CD4-positive, alpha-beta T cell treated with Interleukin-12 subunit alpha and Interleukin-12 subunit beta, for 1 hour (primary cell): ENCODE data around the gene FRS2.
"Not testable (repeated sequence)": the region's sequence is repeated elsewhere in the genome, so short reads cannot be mapped to it uniquely, and the experiment has no call there.

Experiments
- DNase-seq: peaks from one replicate; pipeline ENCODE4 v3.0.0-alpha.2; 2020

The FRS2 gene

DNA sequence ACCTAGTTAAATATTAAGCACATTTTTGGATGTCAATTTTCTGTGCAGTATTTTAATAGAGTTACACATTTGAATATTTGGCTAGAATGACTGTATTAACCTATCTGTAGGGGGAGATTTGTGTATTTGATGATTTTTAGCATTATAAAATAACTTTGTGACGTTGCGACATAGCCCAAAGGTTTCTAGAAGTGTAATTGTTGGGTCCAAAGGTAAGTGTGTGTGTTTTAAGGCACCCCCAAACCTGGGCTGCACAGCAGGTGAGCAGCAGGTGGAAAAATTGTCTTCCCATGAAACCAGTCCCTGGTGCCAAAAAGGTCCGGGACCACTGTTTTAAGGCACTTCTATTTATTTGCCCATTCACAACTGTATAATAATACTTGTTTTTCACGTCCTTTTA, 118.3 kb downstream of the FRS2 start:
- no peak for DNase-seq

DNA sequence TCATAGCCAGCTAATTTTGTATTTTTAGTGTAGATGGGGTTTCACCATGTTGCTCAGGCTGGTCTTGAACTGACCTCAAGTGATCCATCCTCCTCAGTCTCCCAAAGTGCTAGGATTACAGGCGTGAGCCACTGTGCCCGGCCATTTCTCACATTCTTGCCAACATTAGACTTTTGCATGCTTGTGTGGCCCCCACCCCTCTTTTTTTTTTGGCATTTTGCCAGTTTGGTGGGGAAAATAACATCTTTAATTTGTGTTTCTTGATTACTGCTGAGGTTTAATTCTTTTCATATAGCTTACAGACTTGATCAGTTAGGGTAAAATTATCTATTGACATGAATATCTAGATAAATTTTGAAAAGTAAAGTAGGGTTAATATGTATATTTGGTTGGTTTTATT, 118.9 kb downstream of the FRS2 start:
- no peak for DNase-seq

DNA sequence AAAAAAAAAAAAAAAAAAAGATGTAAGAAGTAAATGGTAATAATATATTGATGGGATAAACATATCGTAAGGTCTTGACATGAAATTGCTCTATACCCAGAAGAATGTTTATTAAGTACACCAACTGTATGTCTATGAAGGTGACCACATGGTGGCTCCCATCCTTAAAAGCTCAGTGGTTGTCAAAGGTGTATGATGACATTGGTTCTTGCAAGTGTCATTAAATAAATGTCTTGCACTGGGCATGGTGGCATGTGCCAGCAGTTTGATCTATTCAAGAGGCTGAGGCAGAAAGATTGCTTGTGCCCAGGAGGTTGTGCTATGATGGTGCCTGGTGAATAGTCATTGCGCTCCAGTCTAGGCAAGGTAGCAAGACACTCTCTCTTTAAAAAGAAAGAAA, 125.5 kb downstream of the FRS2 start:
- no peak for DNase-seq

DNA sequence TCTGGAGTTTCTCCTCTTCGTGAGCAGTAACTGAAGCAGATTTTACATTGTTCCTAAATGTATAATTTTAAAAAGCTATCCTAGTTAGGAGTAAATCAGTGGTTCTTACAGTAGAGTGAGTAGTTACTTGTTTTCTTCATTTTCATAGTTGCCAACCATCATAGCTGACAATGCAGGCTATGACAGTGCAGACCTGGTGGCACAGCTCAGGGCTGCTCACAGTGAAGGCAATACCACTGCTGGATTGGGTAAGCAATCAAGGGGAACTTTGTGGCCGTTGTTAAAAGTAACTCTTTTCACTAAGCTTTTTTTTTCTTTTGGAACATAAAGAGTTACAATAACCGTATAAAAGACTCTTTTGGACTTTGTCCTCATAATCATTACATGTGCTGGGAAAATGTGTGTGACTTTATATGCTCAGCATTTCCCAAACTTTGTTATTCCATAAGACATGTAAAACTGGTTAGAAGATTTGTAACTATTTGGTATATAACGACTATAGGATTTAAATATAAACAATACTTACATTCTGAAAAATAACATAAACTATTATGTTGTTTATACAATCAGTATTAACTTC, 128.1 kb downstream of the FRS2 start:
- DNase-seq: no peak

DNA sequence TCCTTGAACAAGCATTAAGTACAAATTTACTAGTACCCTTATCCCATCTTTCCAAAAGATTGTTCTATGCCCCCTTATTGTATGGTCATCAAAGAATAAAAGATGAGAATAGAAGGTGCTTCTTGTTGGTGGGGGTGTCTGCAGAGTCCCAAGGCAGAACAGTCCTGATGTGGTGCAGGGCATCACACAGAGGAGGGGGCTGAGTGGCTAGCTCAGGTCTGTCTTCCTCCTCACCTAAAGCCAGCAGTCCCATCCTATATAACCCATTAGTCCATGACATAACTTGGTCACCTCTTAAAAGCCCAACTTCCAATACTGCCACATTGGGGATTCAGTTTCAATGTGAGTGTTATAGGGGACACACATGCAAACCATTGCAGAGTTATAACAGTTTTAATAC, 130.6 kb downstream of the FRS2 start:
- DNase-seq: no peak

DNA sequence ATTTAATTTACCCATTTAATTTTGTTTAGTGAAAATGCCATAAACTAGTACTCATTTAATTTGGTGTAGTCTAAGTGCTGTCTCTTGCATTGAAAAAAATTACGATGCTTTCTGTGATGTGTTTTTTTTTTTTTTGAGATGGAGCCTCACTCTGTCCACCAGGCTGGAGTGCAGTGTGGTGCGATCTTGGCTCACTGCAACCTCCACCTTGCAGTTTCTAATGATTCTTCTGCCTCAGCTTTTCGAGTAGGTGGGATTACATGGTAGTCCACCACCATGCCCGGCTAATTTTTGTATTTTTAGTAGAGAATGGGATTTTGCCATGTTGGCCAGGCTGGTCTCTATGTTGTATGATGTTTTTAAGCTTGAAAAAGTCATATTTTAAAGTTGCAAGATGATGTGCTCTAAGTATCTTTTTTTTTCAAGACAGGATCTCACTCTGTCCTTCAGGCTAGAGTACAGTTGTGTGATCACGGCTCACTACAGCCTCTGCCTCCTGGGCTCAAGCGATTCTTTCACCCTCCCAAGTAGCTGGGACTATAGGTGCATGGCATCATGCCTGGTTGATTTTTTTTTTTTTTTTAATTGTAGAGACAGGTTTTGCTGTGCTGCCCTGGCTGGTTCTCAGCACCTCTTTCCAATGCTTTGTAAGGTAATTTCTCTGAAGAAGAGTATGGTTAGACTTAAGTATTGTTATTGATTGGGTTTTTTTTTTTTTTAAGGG, 131.9 kb downstream of the FRS2 start:
- DNase-seq: no peak

DNA sequence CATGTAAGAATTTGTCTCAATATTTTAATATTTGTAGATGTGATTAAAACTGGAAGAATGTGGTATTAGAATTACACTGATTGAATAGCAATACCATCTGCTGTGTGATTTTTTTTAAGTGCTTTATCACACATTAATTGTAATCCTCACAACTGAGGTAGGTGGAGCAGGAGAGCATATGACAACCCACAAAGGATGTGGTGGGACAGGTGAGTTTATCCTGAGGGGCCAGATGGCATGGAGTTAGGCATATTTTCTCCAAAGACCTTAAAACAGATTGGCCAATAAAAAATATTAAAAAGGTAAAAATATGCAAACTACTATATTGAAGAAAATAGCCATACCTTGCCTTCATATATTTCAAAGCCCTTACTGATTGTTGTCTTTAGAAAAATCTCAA, 132.8 kb downstream of the FRS2 start:
- DNase-seq: no peak

DNA sequence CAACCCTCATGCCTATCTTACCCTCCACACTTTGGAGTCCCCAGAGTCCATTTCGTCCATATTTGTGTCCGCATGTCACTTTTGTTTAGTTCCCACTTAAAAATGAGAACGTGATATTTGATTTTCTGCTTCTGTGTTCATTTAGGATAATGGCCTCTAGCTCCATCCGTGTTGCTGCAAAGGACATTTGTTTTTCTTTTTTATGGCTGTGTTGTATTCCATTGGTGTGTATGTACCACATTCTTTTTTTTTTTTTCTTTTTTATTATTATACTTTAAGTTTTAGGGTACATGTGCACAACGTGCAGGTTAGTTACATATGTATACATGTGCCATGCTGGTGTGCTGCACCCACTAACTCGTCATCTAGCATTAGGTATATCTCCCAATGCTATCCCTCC, 133.4 kb downstream of the FRS2 start:
- not testable (repeated sequence) for DNase-seq

DNA sequence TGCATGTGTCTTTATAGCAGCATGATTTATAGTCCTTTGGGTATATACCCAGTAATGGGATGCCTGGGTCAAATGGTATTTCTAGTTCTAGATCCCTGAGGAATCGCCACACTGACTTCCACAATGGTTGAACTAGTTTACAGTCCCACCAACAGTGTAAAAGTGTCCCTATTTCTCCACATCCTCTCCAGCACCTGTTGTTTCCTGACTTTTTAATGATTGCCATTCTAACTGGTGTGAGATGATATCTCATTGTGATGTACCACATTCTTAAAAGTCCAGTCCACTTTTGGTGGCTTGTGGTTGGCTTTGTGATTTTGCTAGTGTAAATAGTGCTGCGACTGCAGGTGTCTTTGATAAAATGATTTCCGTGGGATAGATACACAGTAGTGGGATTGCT, 134.1 kb downstream of the FRS2 start:
- not testable (repeated sequence) for DNase-seq

DNA sequence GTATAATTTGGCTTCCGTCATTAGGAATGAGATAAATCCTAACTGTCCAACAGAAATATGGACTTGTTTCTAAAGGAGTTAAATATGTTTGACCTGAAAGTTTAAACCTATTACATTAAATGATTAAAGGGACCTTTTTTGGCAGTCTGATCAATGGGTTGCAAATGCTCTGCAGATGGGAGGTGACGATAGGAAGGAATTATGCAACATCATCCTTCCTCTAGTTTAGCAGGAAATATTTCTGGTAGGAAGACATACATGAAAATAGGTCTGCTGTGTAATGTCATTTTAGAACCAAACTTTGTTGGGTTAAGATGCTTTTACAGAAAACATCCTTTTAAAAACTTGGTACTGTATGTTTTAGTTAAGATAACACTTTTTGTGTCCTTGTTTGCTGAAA, 137.9 kb downstream of the FRS2 start:
- no peak for DNase-seq

DNA sequence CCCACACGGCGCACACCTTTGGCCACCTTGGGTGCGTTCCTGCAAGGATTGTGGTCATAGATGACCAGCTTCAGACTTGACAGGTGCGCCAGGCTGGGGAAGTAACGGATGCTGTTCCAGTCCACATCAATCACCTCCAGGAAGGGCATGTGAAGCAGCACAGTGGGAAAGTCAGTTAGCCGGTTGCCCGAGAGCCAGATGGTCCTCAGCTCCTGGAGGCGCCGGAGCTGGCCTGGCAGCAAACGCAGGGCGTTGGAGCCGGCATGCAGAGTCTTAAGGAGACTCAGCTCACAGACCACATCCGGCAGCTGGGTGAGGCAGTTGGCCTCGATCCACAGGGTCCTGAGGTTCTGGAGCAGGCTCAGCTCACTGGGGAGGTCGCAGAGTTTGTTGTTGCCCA, 139.9 kb downstream of the FRS2 start:
- DNase-seq: no peak

DNA sequence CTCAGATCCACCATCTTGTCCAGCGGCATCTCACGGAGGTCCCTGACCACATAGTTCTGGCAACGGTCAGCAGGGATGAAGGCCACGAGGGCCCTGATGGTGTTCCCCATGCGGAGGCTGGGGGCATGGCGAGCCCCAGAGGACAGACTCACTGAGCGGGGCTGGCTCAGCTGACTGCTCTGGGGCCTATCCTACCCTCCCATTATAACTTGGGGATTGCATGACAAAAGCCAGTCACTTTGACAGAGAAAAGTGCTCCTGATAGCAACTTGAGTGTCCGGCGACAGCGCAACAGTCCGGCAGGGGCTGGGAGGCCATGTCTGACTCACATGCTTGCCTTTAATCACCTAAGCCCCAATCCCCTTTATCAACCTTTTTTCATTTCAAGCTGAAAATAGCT, 140.5 kb downstream of the FRS2 start, which contains the start of gene LRRC10:
LRRC10 (minus strand) TSS at position 179 of the 400 bp plus-strand sequence; CDS start at position 110, 69 bp downstream.
- DNase-seq: no peak

DNA sequence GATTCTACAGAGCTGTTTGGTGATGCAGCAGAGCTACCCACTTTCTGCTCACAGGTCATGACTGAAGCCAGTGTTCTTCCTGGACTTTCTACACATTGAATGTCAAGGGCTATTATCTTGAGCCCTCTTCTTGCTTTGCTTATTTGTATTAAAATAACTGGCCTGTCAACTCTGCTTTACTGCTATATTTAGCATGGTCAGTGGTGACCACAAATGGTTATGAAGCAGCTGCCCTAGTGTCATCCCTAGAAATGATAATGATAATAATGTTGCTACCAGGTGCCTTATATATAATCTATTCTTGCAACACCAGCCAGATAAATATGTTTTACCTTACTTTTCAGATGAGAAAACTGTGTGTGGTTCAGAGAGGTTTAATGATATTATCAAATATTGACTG, 143.2 kb downstream of the FRS2 start:
- no peak for DNase-seq

DNA sequence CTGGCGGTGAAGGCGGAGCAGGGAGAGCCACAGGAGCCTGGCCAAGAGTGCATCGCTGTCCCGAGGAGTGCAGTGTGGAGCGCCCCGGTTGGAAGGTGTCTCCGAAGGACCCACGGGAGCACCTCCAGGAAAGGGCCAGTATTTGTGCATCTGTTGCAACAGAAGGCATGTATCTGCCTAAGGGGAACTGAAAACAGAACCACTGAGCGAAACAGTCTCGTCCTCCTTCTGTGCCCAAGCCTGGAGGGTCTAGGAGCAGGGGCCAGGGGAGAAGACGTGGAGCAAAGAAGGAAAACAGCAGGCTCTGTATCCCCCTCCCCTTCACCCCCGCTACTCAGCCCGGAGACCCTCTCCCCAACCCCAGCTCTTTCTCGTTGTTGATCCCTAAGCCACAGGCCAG, 145.8 kb downstream of the FRS2 start:
- DNase-seq: no peak

DNA sequence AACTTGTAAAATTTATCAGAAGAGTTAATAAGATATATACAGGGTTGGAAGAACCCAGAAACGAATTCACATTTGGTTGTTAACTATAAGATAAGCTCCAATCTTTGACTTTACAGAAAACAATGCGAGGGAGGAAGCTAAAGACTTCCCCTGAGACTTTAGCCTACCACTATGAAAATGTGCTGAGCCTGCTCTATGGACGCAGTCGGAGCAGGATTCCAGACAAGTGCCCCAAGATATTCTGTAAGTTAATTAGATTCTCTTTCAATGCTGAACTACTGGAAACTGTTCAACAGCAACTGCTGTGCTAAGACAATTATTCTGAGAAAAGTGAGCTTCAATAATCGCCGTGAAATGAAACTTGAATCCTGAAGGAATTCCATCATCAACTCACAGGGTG, 148.9 kb downstream of the FRS2 start:
- DNase-seq: no peak

DNA sequence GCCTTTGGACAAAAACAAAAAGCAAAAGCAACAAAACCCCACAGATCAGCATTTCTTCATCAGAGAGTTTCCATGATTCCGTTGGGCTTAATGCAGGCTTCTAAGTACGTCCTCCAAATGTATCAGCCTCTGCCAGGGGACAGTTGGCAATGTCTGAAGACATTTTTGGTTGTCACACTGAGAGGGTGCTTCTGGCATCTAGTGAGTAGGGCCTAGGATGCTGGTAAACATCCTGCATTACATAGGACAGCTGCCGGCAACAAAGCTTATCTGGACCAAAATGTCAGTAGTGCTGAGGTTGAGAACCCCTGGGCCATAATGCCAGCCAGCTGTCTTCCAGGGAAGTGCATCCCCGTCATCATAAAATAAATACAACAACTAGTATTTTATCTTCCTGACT, 149.9 kb downstream of the FRS2 start:
- DNase-seq: no peak

DNA sequence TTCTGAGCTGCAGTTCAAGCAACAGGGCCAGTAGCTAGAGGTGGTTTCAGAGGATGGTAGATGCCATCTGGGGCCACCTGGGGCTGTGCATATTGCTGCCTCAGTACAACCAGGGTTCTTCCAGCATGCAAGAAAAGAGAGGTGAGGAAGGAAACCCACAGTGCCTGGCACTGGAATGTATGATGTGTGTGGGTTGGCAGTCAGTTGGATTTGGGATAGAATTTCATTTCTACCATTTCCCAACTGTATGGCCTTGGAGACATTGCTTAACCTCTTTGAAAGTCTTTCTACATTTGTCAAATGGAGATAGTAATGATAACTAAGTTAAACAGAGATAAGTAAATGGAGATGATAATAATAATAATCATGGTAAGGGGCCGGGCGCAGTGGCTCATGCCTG, 150.7 kb downstream of the FRS2 start:
- no peak for DNase-seq

DNA sequence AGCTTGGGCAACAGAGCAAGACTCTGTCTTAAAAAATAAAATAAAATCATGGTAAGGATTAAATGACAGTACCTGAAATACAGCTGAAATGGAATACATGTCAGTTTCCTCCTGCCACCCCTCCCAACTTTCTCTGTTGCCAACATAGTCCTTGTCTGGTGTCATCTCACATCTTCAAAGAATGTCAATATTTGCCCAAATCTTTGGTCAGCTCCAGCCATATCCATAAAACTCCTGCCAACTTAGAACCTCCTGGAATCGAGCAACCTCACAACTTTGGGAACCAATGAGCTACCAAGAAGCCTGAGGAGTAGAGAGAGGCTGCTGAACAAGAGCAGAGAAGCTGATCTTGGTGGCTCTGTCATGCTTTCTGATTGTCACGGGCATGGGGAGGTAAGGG, 151.4 kb downstream of the FRS2 start:
- DNase-seq: no peak

DNA sequence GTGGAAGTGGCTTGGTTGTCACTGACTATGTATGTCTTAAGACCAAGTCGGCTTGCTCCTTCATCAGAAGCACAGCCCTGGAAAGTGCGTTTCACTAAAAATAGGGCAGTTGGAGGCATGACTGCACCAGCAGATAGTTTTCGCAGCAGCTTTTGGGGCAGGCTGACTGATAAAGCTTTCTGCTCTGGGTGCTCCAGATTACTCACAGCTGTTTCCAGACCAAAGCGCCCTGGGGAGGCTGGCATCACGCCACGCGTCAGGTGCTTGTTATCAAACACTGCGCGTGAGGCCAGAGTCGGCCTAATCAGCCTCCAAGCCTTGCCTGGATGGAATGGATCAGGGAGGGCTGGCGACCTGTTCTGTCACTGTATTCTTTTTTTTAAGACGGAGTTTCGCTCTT, 153.8 kb downstream of the FRS2 start:
- DNase-seq: no peak

DNA sequence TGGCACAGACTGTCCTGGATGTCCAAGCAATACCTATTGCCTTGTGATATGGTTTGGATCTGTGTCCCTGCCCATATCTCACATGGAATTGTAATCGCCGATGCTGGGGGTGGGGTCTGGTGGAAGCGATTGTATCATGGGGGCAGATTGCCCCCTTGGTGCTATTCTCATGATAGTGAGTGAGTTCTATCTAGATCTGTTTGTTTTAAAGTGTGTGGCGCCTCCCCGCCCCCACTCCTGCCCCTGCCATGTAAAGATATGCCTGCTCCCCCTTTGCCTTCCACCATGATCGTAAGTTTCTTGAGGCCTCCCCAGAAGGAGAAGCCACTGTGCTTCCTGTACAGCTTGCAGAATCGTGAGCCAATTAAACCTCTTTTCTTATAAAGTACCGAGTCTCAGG, 157.3 kb downstream of the FRS2 start:
- DNase-seq: no peak
